CD14-positive monocyte (primary cell): Measurements from ENCODE around the gene CRYGS. TPM values are rescaled to one million over a fixed set of nuclear protein-coding genes. Genes with fewer than 3 reads are reported as not detected.
"Not testable (repeated sequence)": the region's sequence is repeated elsewhere in the genome, so short reads cannot be mapped to it uniquely, and the experiment has no call there.

Source experiments
- DNase-seq, 3 donors: peaks; one replicate each; pipeline ENCODE4 v3.0.0-alpha.2; 2011 to 2022
- H2AFZ ChIP-seq: 2 replicates; pipeline ENCODE4 v1.6.0; 2012; ENCODE audit warnings: mild to moderate bottlenecking, low read depth, low read length, inconsistent platforms; ENCODE audit not compliant: insufficient read depth, poor library complexity, severe bottlenecking
- H3K27ac ChIP-seq, 2 donors: 1 replicate in 1 of 2; 2 replicates in 1 of 2; pipeline ENCODE4 v1.5.1; 2012 to 2013; ENCODE audit warnings: low read length in 2 of 2, control low read depth in 1 of 2, inconsistent platforms in 1 of 2, low read depth in 1 of 2, mild to moderate bottlenecking in 1 of 2
- H3K27me3 ChIP-seq, 2 donors: one replicate each; pipeline versions ENCODE4 v1.6.0 to v1.6.1; 2011 to 2013; ENCODE audit warnings: low read length in 2 of 2; ENCODE audit not compliant: control insufficient read depth in 2 of 2, insufficient read depth in 2 of 2
- H3K36me3 ChIP-seq, 2 donors: replicated peaks in 1 of 2; 1 replicate in 1 of 2; 2 replicates in 1 of 2; pipeline versions ENCODE4 v1.5.1 to v1.6.1; 2012 to 2013; ENCODE audit warnings: low read length in 2 of 2, control low read depth in 1 of 2, inconsistent platforms in 1 of 2, mild to moderate bottlenecking in 1 of 2; ENCODE audit not compliant: insufficient read depth in 2 of 2, control insufficient read depth in 1 of 2
- H3K4me1 ChIP-seq, 2 donors: 1 replicate in 1 of 2; 2 replicates in 1 of 2; pipeline versions ENCODE4 v1.5.1 to v1.6.1; 2012 to 2013; ENCODE audit warnings: low read length in 2 of 2, control low read depth in 1 of 2, inconsistent platforms in 1 of 2, mild to moderate bottlenecking in 1 of 2, moderate library complexity in 1 of 2; ENCODE audit not compliant: insufficient read depth in 2 of 2, control insufficient read depth in 1 of 2
- H3K4me2 ChIP-seq: replicated peaks from 2 replicates; pipeline ENCODE3; 2012; ENCODE audit warnings: low read length, moderate library complexity, mild to moderate bottlenecking; ENCODE audit not compliant: poor library complexity, severe bottlenecking; ENCODE audit errors: extremely low read depth
- H3K4me3 ChIP-seq, 3 experiments: fragments of 200-600 bp in 1 of 3; sonication (generic) in 1 of 3; replicated peaks in 1 of 3; 1 replicate in 2 of 3; 2 replicates in 1 of 3; pipeline ENCODE4 v1.5.1; 2011 to 2013; ENCODE audit warnings: low read length in 3 of 3, mild to moderate bottlenecking in 3 of 3, control low read depth in 2 of 3, low read depth in 2 of 3, inconsistent platforms in 1 of 3, moderate library complexity in 1 of 3
- H3K79me2 ChIP-seq: 2 replicates; pipeline ENCODE4 v1.6.0; 2012; ENCODE audit warnings: mild to moderate bottlenecking, control low read depth, inconsistent platforms, low read length, moderate library complexity; ENCODE audit not compliant: insufficient read depth
- H3K9ac ChIP-seq: 2 replicates; pipeline ENCODE4 v1.6.0; 2017; ENCODE audit warnings: low read length, mild to moderate bottlenecking; ENCODE audit not compliant: insufficient read depth, poor library complexity, severe bottlenecking
- H3K9me3 ChIP-seq, 2 donors: replicated peaks in 1 of 2; 1 replicate in 1 of 2; 2 replicates in 1 of 2; pipeline versions ENCODE4 v1.5.1 to v1.6.1; 2012 to 2013; ENCODE audit warnings: low read length in 2 of 2, control low read depth in 1 of 2; ENCODE audit not compliant: control insufficient read depth in 1 of 2, insufficient read depth in 1 of 2
- H4K20me1 ChIP-seq: 2 replicates; pipeline ENCODE4 v1.6.0; 2012; ENCODE audit warnings: mild to moderate bottlenecking, low read length, control low read depth, moderate library complexity; ENCODE audit not compliant: insufficient read depth
- H3K27ac Mint-ChIP-seq, 7 donors: one replicate each; pipeline ENCODE4 v1.8.0; 2020; ENCODE audit warnings: mild to moderate bottlenecking in 7 of 7, mixed read lengths in 7 of 7, moderate library complexity in 6 of 7, inconsistent platforms in 2 of 7
- H3K27me3 Mint-ChIP-seq, 3 donors: one replicate each; pipeline ENCODE4 v1.8.0; 2021 to 2022; ENCODE audit warnings: low read depth in 3 of 3, mild to moderate bottlenecking in 3 of 3, mixed read lengths in 3 of 3, moderate library complexity in 3 of 3, inconsistent platforms in 1 of 3
- H3K36me3 Mint-ChIP-seq, 2 donors: one replicate each; pipeline ENCODE4 v1.8.0; 2020; ENCODE audit warnings: mixed read lengths in 2 of 2, inconsistent platforms in 1 of 2, mild to moderate bottlenecking in 1 of 2
- H3K4me1 Mint-ChIP-seq: one replicate; pipeline ENCODE4 v1.8.0; 2020; ENCODE audit warnings: mild to moderate bottlenecking, mixed read lengths
- H3K4me3 Mint-ChIP-seq, 2 donors: one replicate each; pipeline ENCODE4 v1.8.0; 2020; ENCODE audit warnings: mild to moderate bottlenecking in 2 of 2, mixed read lengths in 2 of 2, moderate library complexity in 1 of 2
- H3K9me3 Mint-ChIP-seq, 7 donors: one replicate each; pipeline ENCODE4 v1.8.0; 2020 to 2022; ENCODE audit warnings: mixed read lengths in 7 of 7, mild to moderate bottlenecking in 6 of 7, moderate library complexity in 6 of 7, inconsistent platforms in 2 of 7
- WGBS: methylation state at CpG from one replicate; pipeline ENCODE4 v1.1.5; 2013; ENCODE audit warnings: missing lambda C conversion rate; ENCODE audit not compliant: insufficient coverage; 5-methylcytosine and 5-hydroxymethylcytosine counted together
- intact Hi-C, 2 donors: fragments of 100-400 bp; cut with micrococcal nuclease; formaldehyde crosslinking; loops; one replicate each; pipeline versions ENCODE4 v1.15.0 to v1.15.1; 2023
- polyA plus RNA-seq, 3 donors: library from polyadenylated mRNA; depleted of rRNA in 1 of 3; unstranded in 2 of 3; stranded (reverse) in 1 of 3; fragments of 300-500 nt in 2 of 3; fragments of >200 nt in 1 of 3; fragmentation: Illumina TruSeq in 2 of 3; gene quantifications; 1 replicate in 2 of 3; 2 replicates in 1 of 3; pipeline ENCODE4 v1.2.3, GENCODE V29; 2012 to 2021
- TF ChIP-seq, protein P1 (sequence below): fragments of 200-600 bp; IDR thresholded peaks from one replicate; pipeline ENCODE4 v1.8.0; 2022; ENCODE audit warnings: antibody characterized with exemption, mild to moderate bottlenecking

The CRYGS gene
- polyA plus RNA-seq, 3 donors: 0.25 to 4.1 TPM; not detected in 1

DNA sequence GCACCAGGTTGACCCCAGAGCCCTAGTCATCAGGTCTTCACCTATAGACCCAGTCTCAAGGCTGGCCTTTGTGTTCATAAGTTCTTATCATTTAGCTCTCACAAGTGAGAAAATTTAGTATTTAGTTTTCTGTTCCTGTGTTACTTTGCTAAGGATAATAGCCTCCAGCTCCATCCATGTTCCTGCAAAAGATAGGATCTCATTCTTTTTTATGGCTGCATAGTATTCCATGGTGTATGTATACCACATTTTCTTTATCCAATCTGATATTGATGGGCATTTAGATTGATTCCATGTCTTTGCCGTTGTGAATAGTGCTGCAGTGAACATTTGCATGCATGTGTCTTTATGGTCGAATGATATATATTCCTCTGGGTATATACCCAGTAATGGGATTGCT, 46.2 kb downstream of the CRYGS start:
- H3K9me3 ChIP-seq, H3K27ac Mint-ChIP-seq, DNase-seq, H3K79me2 ChIP-seq, H3K27me3 ChIP-seq, intact Hi-C loops, H3K4me2 ChIP-seq, H3K4me1 ChIP-seq, H3K36me3 ChIP-seq, H4K20me1 ChIP-seq, H3K36me3 Mint-ChIP-seq, H3K9ac ChIP-seq, H3K4me3 ChIP-seq, H3K4me1 Mint-ChIP-seq, H3K27ac ChIP-seq, H2AFZ ChIP-seq, H3K27me3 Mint-ChIP-seq, H3K4me3 Mint-ChIP-seq: not testable (repeated sequence)
- no CpG with 5 or more reads among the region's 2 CpGs for WGBS
- peaks cover 2 to 14% (median 7%) of the 10 kb centered on the region in 7 donors for H3K9me3 Mint-ChIP-seq

DNA sequence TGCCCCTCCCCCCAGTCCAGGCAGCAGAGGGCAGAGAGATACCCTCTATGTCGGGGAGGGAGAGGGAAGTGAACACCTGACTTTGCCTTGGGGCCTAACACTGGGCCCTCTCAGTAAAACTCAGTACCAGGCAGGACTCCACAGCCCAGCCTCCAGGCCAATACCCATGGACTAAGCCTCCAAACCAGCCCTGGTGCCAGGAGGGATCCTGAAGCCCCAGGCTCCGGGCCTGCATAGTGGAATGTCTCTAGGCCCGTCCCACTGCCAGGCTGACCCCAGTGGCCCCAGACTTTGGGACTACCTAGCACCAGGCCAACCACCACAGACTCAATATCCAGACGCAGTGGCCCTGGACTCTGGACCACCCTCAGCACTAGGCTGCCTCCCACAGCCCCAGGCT, 46.6 kb downstream of the CRYGS start:
- WGBS: 97% methylated on average over 3 of the region's 4 CpGs
- Histone ChIP-seq H2AFZ (no peak overlapping the region), H3K4me3 (no peak overlapping the region), H3K9ac (no peak overlapping the region), H3K27me3 (no peaks in the 10 kb centered on the region), H3K4me2 (no peak overlapping the region), H3K9me3 (no peaks in the 10 kb centered on the region), H3K79me2 (no peaks in the 10 kb centered on the region), H3K4me1 (no peaks in the 10 kb centered on the region), H4K20me1 (no peaks in the 10 kb centered on the region), H3K36me3 (no peaks in the 10 kb centered on the region), H3K27ac (no peak overlapping the region)
- peaks cover 1% of the 10 kb centered on the region for H3K4me1 Mint-ChIP-seq
- H3K36me3 Mint-ChIP-seq: no peaks in the 10 kb centered on the region
- H3K4me3 Mint-ChIP-seq: no peak overlapping the region
- no peak for DNase-seq
- no peak overlapping the region for H3K27ac Mint-ChIP-seq
- TF ChIP-seq, protein P1, sequence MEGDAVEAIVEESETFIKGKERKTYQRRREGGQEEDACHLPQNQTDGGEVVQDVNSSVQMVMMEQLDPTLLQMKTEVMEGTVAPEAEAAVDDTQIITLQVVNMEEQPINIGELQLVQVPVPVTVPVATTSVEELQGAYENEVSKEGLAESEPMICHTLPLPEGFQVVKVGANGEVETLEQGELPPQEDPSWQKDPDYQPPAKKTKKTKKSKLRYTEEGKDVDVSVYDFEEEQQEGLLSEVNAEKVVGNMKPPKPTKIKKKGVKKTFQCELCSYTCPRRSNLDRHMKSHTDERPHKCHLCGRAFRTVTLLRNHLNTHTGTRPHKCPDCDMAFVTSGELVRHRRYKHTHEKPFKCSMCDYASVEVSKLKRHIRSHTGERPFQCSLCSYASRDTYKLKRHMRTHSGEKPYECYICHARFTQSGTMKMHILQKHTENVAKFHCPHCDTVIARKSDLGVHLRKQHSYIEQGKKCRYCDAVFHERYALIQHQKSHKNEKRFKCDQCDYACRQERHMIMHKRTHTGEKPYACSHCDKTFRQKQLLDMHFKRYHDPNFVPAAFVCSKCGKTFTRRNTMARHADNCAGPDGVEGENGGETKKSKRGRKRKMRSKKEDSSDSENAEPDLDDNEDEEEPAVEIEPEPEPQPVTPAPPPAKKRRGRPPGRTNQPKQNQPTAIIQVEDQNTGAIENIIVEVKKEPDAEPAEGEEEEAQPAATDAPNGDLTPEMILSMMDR: no peak
- intact Hi-C loops: no loop called here
- H3K27me3 Mint-ChIP-seq: peaks cover 0 to 9% (median 2%) of the 10 kb centered on the region in 3 donors
- H3K9me3 Mint-ChIP-seq: peaks cover 2 to 14% (median 7%) of the 10 kb centered on the region in 7 donors
